Adipocyte (in vitro differentiated cells): ENCODE results near the gene DNAJB1.

Source experiments
- DNase-seq: peaks from one replicate; pipeline ENCODE4 v3.0.0-alpha.2; 2015; ENCODE audit warnings: low read depth
- H3K27me3 ChIP-seq: replicated peaks from 2 replicates; pipeline ENCODE4 v1.7.0; 2013; ENCODE audit warnings: mild to moderate bottlenecking, low read length, moderate library complexity; ENCODE audit not compliant: control insufficient read depth, insufficient read depth
- H3K36me3 ChIP-seq: 2 replicates; pipeline ENCODE4 v1.7.0; 2013; ENCODE audit warnings: low read length, mild to moderate bottlenecking, moderate library complexity; ENCODE audit not compliant: control insufficient read depth, insufficient read depth, severe bottlenecking
- H3K4me1 ChIP-seq: 2 replicates; pipeline ENCODE4 v1.7.0; 2013; ENCODE audit warnings: mild to moderate bottlenecking, low read length, moderate library complexity; ENCODE audit not compliant: control insufficient read depth, insufficient read depth
- H3K4me3 ChIP-seq: 2 replicates; pipeline ENCODE4 v1.7.0; 2013; ENCODE audit warnings: mild to moderate bottlenecking, low read length, moderate library complexity
- H3K9ac ChIP-seq: 2 replicates; pipeline ENCODE4 v1.7.0; 2013; ENCODE audit warnings: mild to moderate bottlenecking, low read length, moderate library complexity
- H3K9me3 ChIP-seq: 2 replicates; pipeline ENCODE4 v1.7.0; 2013; ENCODE audit warnings: mild to moderate bottlenecking, low read length, moderate library complexity; ENCODE audit not compliant: control insufficient read depth

DNAJB1 gene

DNA sequence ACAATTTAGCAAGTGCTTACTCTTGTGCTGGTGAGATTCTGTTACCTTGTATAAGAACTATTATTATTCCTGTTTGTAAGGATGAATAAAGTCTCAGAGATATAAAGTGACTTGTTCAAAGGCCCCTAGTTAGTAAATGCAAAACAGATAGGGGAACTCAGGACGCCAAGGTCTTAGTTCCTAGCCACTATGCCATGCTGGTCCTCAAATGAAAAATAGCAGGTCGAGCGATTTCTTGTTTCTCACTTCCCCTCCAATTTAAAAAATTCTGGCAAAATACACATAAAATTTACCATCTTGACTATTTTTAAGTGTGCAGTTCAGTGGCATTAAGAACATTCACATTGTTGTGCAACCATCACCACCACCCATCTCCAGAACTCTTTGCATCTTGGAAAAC is 12.3 kb upstream of the DNAJB1 start:
- DNase-seq: no peak
- H3K36me3 ChIP-seq: peaks cover 5% of the 10 kb centered on the region
- peak overlapping the region; percentile 98 for H3K4me3 ChIP-seq
- H3K9me3 ChIP-seq: no peaks in the 10 kb centered on the region
- H3K4me1 ChIP-seq: peaks cover 9% of the 10 kb centered on the region
- no peaks in the 10 kb centered on the region for H3K27me3 ChIP-seq
- peak overlapping the region; percentile 93 for H3K9ac ChIP-seq

- peaks cover 5% of the 10 kb centered on the region for H3K36me3 ChIP-seq
- no peaks in the 10 kb centered on the region for H3K9me3 ChIP-seq
- H3K4me1 ChIP-seq: peaks cover 9% of the 10 kb centered on the region
- peak overlapping the region; percentile 98 for H3K4me3 ChIP-seq
- DNase-seq: no peak
- no peaks in the 10 kb centered on the region for H3K27me3 ChIP-seq
- peak overlapping the region; percentile 93 for H3K9ac ChIP-seq
These were observed 11.8 kb upstream of the DNAJB1 start for GRCh38 chr19:14530005-14530348.

- peaks cover 9% of the 10 kb centered on the region for H3K4me1 ChIP-seq
These were observed 11.2 kb upstream of the DNAJB1 start, which contains the start of gene TECR for GRCh38 chr19:14529254-14530004. TECR (plus strand) TSS chr19:14529594; CDS start chr19:14529697, 103 bp downstream.

GRCh38 chr19:14528419-14529253 is 10.4 kb upstream of the DNAJB1 start:
- Histone ChIP-seq H3K4me1 (peaks cover 9% of the 10 kb centered on the region), H3K9ac (peak overlapping the region; percentile 73), H3K4me3 (peak overlapping the region; percentile 98), H3K36me3 (no peaks in the 10 kb centered on the region), H3K9me3 (no peaks in the 10 kb centered on the region), H3K27me3 (no peaks in the 10 kb centered on the region)
- no peak for DNase-seq

More at GRCh38 chr19:14529254-14530004, 11.2 kb upstream of the DNAJB1 start, which contains the start of gene TECR:
- Histone ChIP-seq H3K4me3 (peak within 1 kb of the TSS; percentile 98), H3K9me3 (no peaks in the 10 kb centered on the region), H3K36me3 (peaks cover under 1% of the 10 kb centered on the region), H3K9ac (peak within 1 kb of the TSS; percentile 93), H3K27me3 (no peaks in the 10 kb centered on the region)
- peak; percentile 100 for DNase-seq

- DNase-seq: no peak
- Histone ChIP-seq H3K9me3 (no peaks in the 10 kb centered on the region), H3K4me1 (peaks cover 6% of the 10 kb centered on the region), H3K4me3 (no peak overlapping the region), H3K9ac (no peak overlapping the region), H3K27me3 (no peaks in the 10 kb centered on the region), H3K36me3 (no peaks in the 10 kb centered on the region)
These were observed 8.2 kb upstream of the DNAJB1 start for GRCh38 chr19:14526423-14526822.

- DNase-seq: no peak
- Histone ChIP-seq H3K4me1 (peaks cover 6% of the 10 kb centered on the region), H3K9me3 (no peaks in the 10 kb centered on the region), H3K36me3 (no peaks in the 10 kb centered on the region), H3K27me3 (no peaks in the 10 kb centered on the region), H3K4me3 (no peak overlapping the region), H3K9ac (no peak overlapping the region)
These were observed 7.5 kb upstream of the DNAJB1 start for GRCh38 chr19:14525729-14526128.

GRCh38 chr19:14520543-14520942 is 2.3 kb upstream of the DNAJB1 start:
- no peak overlapping the region for H3K9ac ChIP-seq

GRCh38 chr19:14519860-14520407 is 1.7 kb upstream of the DNAJB1 start:
- H3K9me3 ChIP-seq: no peaks in the 10 kb centered on the region
- DNase-seq: no peak
- peaks cover 16% of the 10 kb centered on the region for H3K36me3 ChIP-seq
- H3K4me1 ChIP-seq: peaks cover 28% of the 10 kb centered on the region
- no peaks in the 10 kb centered on the region for H3K27me3 ChIP-seq
- H3K4me3 ChIP-seq: no peak overlapping the region
- no peak overlapping the region for H3K9ac ChIP-seq

More at GRCh38 chr19:14520543-14520942, 2.3 kb upstream of the DNAJB1 start:
- H3K4me3 ChIP-seq: no peak overlapping the region
- H3K36me3 ChIP-seq: peaks cover 10% of the 10 kb centered on the region
- no peaks in the 10 kb centered on the region for H3K27me3 ChIP-seq
- no peak for DNase-seq
- H3K9me3 ChIP-seq: no peaks in the 10 kb centered on the region
- peaks cover 22% of the 10 kb centered on the region for H3K4me1 ChIP-seq

DNA sequence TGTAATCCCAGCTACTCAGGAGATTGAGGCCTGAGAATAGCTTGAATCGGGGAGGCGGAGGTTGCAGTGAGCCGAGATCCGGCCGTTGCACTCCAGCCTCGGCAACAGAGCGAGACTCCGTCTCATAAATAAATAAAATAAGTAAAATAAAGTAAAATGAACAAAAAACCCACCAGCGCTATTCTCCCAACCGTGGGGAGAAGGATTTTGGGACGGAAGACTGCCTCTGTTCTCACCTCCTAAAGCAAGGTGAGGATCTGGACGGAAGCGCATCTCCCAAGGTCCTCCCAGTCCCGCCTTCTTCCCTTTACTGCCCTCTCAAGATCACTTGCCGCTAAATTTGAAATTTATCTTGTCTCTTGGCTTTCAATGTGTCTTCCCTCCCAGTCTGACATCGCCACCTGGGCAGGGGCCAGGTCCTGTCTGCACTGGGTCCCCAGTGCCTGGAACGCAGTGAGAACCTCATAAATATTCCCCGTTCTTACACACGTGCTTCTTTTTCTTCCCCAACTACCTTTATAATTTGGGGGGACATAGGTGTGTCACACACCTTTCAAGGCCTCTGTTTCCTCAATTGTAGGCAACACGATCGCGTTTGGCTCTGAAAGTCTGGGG is 1.2 kb upstream of the DNAJB1 start:
- Histone ChIP-seq H3K9me3 (no peaks in the 10 kb centered on the region), H3K27me3 (no peaks in the 10 kb centered on the region), H3K9ac (no peak overlapping the region), H3K36me3 (peaks cover 22% of the 10 kb centered on the region), H3K4me1 (peaks cover 34% of the 10 kb centered on the region), H3K4me3 (no peak overlapping the region)
- DNase-seq: no peak

DNA sequence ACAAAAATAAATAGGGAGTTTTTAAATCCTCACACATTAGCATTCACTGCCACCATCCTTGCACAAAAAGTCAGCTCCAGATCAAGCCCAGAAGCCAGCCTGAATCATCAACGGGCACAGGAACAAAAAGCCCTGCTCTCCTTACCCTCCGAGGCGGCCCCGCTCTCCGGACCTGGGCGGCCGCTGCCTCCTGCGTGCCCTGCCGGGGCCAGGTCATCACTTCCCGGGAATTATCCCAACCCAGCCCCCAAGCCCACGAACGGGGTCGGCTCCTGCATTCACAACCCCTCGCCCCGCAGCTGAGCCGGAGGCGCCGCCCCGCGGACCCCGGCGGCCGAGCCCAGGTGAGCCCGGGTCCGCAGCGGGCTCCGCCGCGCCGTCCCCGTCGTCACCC is 754 bp downstream of the DNAJB1 start:
- peak overlapping the region; percentile 99 for H3K9ac ChIP-seq
- peaks cover 35% of the 10 kb centered on the region for H3K4me1 ChIP-seq
- no peaks in the 10 kb centered on the region for H3K9me3 ChIP-seq
- no peaks in the 10 kb centered on the region for H3K27me3 ChIP-seq
- H3K4me3 ChIP-seq: peak overlapping the region; percentile 84
- peak; percentile 65 for DNase-seq
- H3K36me3 ChIP-seq: peaks cover 30% of the 10 kb centered on the region
